ENCODE data around the gene CYP27C1.
"Not testable (repeated sequence)": the region's sequence is repeated elsewhere in the genome, so short reads cannot be mapped to it uniquely, and the experiment has no call there.

The CYP27C1 gene

DNA sequence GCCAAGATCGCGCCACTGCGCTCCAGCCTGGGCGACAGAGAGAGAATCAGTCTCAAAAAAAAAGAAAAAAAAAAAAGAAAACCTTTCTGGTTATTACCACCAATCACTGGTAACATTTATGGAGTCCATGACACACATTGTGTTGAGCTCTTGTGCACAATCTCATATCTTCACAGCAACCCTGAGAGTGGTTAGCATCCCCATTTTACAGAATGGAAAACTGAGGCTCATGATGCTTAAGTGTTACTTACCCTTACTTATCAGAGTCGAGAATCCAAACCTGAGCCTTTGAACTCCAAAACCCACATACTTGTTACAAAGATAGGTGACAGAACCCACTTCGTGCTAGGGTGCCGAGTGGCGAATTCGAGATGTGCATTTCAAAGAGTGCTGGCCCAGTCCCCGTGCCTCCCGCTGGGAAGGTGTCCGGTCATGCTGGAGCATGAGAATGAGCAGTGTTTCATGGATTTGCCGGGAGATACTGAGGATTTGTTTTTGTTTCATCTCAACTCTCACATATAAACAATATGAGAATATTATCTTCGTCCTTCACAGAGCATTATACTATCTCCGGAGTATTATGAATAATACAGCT lies 50.9 kb downstream of the CYP27C1 start:
- DNase-seq: no peak

DNA sequence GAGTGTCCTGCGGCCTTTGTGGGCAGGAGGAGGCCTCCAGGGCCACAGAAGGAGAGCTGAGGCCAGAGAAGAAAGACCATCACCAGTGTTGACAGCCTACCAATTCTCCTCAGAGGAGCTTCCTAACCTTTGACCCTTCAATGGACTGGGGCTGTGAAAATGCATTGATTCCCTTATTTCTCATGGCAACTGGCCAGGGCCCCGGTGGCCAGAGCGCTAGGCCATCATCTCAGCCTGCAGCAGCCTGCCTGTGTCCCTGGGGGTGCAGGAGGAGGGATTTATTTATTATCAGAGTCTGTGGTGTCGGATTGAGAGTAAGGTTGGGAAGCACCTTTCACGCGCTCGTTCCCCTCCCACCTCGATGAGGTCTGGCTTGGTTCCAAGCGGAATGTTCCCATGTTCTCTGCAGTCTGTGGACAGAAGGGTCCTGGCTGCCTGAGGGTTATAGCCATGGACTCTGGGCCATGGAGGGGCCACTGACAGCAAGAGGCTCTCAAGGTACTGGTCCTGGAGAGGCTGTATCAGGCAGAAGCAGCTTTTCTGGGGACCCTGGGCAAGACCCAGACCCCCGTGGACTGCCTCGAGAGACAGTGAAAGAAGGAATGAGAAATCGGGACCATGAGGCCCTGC lies 53.8 kb downstream of the CYP27C1 start:
- DNase-seq: no peak

DNA sequence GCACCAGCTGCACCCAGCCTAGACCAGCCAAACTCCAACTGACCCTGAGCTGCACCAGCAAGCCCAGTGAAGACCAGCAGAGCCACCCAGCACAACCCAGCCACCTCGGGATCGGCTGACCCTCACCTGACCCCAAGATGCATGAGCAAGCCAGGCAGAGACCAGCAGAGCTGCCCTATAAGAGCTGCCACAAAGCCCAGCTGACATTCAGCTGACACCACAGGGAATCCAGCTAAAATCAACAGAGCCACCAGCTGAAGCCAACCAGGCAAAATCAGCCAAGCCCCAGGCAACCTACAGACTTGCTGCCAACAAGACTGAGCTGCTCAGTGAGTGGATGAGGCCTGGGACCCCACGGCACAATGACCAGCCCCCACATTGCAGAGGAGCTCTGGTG lies 54.6 kb downstream of the CYP27C1 start:
- DNase-seq: no peak

DNA sequence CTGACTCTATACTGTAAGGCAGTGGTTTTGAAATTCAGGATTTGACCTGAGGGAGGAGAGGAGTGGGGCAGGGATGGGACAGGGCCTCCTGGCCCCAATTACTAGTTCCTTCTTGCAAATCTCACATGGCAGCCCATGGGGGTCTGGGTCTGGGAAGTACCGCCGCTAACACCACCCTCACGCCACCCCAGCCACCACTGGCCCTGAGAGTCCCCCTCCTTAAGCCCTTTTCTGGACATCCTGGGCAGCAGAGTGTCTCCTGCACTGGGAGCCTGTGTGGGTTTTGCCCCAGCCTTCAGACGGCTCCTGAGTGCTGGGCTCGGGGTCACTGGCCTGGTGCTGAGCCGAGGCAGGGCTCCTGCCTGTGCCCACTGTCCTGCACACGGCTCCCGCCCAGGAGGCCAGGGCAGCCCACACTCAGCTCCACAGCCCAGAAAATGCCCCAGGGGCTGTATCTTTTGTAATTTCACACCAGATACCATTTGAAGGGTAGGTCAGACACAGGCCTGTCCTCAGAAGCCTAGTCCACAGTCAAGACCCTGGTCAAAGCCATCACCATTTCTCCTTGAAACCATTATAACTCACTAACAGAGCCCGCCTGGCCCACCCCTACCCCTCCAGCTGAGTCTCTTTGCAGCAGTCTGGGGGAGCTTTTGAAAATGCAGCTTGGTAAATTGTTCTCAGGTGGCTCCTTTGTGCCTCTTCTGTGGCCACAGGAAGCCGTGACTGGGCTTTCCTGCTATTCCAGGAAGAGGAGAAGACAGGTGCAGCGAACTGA lies 55.1 kb downstream of the CYP27C1 start:
- no peak for DNase-seq

DNA sequence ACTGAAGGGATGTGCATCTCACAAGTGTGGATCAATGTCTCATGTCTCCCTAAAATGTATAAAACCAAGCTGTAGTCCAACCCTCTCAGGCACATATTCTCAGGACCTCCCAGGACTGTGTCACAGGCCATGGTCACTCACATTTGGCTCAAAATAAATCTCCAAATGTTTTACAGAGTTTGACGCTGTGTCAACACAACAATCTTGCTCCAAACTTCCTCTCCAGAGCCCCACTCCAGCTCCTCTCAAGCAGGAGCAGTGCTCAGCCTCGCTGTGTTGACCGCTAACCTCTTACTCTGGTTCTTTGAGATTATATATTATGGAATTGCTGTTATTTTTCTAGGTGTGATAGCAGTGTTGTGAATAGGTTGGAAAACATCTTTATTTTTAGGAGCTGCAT lies 56.2 kb downstream of the CYP27C1 start:
- no peak for DNase-seq

DNA sequence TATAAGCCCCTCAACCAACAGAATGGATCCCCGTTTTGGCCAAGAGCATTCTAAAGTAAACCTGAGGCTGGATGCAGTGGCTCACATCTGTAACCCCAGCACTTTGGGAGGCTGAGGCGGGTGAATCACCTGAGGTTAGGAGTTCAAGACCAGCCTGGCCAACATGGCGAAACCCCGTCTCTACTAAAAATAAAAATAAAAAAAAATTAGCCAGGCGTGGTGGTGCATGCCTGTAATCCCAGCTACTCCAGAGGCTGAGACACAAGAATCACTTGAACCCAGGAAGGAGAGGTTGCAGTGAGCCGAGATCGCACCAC lies 57.1 kb downstream of the CYP27C1 start:
- not testable (repeated sequence) for DNase-seq

DNA sequence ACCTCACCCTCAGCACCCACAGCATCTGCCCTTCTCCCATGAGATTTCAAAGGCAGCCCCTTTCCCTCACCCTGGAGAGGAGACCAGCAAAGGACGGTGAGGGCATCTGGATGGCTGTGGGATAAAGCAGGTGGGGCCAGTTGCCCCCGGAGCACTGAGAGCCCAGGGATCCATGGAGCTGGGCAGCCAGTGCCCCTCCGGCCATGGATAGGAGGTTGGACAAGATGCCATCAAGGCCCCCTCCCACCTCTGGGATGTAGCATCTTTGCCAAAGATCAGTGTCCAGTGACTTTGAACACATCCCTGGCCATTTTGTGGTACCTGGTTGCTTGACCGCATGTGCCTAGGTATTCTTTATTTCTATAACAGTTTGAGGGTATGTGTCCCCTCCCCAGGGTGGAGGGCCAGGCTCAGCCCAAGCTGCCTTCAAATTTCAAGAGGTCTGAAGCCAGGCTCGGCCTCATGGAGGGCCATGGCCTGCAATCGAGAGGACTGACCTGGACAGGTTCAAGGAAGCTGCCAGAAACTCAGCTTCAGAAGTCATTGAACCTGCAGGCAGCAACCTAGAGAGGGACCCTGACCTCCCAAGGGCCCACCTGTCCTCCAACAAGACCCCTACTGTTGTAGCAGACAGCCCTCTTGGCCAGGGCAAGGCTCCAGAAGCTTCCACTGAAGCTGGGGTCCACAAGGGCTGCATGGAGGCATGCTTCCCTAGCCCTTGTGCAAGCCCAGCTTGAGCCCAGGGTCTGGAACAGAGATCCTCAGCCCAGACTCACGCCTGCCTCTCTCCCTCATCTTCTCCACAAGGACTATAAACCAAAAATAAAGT lies 57.6 kb downstream of the CYP27C1 start:
- no peak for DNase-seq

DNA sequence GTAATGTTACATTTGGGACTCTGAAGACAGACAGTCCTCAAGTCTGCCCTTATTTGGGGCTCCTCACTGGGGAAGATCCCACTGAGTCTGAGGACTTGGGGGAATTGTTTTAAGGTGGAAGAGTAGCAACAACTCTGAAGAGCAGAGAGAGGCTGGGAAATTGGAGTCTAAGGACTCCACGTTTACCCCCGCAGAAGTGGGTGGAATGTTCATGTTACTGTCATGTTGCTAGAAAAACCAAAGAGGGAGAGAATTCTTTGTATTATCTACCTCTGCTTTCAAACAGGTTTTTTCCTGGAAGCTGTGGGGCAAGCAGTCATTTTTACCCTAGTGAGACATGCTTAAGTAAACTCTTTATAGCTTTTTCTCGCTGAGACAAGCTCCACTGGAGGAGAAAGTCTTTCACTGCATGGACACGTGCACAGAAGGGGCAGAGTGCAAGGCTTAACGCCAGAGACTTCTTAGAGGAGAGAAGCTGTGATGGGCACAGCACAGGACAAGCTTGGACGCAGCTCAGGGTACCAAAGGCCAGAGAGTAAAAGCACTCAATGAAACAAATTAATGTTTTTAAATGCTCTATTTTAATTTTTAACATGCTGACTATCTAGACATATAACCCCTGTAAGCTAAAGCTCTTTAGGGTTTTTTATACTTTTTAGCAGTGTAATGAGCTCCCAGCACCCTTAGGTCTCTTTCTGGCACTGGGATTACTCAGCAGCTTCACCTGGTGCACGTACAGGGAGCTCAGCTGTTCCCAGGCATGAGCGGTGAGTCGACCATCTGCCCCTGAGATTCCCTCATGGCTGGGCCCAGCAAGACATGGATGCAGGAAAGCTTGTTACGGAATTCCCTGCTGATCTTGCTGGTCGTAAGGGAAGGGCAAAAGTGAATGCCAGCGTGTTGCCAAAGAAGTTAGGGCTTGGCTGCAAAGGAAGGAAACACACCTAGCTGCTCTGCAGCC lies 58.6 kb downstream of the CYP27C1 start:
- DNase-seq: peak; percentile 56

DNA sequence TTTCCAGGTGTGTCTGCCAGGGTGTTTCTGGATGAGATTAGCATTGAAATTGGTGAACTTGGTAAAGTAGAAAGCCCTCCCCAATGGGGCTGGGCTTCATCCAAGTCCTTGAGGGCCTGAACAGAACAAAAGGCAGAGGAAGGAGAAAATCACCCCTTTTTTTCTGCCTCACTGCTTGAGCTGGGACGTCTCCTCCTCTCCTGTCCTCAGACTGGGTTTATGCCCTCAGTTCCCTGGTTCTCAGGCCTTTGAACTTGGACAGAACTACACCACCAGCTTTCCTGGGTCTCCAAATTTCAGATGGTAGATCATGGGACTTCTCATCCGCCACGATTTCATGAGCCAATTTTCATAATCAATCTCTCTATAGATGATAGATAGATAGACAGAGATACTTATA lies 59.4 kb downstream of the CYP27C1 start:
- DNase-seq: no peak

DNA sequence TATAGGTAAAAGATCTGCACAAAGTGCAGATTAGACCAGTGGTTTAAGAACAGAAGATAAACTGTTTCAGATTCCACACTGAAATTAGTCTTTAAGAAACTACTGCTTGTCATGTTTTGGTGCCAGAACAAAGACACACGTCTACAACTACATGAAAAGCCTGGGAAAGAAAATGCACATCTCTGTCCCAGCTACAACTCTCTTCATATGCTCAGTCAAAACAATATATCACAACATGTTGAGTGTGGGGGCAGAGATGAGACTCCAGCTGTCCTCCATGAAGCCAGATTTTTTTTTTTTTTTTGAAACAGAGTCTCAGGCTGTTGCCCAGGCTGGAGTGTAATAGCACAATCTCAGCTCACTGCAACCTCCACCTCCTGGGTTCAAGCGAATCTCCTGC lies 60.6 kb downstream of the CYP27C1 start:
- no peak for DNase-seq

DNA sequence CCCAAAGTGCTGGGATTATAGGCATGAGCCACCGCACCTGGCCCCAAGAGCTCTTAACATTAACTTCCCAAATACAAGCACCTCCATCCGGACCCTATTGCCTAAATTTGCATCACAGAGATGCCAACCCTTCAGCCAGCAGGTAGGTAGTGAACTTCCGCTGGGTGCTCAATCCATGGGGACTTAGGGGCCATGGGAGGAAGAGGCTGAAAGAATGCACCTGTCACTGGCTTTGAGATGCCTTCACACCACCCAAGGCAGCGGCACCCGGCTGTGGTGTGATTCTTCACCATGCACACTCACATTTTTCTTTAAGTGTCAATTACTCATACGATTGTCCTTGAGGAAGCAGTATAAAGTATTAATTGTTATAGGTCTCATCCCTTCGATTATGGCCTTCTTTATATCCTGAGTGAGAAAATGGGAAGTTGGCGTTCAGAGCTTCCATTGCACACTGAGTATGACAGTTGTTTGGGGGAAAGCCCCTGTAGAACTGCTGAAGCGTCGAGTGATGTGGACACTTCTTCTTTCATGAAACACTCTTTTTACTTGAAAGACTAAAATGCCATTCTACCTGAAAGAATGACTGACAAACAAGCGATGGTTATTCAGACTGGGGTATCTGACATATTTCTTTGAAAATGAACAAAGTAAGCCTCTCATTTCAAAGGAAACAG lies 61.3 kb downstream of the CYP27C1 start:
- DNase-seq: no peak

DNA sequence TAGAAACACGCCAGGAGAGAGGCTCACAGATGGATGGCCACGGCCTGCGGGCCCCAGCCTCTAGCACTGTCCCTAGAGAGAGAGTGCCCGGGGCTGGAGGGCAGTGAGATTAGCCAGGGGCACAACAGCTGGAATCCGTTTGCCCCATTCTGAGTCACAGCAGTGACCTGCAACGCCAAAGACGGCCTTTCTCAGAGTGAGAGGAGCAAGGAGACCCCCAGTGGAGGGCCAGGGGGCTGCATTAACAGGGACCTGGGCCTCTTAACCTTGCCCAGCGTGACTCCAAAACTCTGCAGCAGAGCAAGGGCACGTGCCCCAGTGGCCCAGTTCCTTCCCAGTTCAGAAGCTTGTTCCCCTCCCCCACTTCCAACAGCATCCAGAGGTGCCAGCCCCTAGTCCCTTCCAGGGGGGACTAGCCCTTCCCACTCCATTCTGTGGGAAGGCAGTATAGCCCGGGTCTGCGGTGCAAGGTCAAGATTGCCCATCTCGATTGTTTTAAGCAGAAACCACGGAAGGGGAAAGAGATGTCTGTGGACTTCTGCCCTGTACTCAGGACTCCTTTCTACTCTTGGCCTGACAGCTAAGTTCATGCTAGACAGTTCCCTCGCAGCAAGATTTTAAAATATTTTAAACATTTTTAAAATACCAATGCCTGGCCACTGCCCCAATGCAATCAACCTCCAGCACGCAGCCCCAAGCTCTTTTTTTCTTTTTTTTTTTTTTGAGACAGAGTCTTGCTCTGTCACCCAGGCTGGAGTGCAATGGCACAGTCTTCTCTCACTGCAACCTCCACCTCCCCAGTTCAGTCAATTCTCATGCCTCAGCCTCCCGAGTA lies 62.2 kb downstream of the CYP27C1 start:
- DNase-seq: no peak

DNA sequence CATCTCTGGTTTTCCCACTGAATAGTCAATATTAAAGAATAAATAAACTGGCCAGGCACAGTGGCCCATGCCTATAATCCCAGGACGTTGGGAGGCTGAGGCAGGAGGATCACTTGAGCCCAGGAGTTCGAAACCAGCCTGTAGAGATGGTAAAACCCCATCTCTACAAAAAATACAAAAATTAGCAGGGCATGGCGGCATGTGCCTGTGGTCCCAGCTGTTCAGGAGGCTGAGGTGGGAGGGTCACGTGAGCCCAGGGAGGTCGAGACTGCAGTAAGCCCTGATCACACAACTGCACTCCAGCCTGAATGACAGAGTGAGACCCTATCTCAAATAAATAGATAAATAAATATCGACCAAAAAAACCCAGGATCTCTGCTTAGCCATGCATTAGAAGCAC lies 63.0 kb downstream of the CYP27C1 start:
- DNase-seq: no peak

DNA sequence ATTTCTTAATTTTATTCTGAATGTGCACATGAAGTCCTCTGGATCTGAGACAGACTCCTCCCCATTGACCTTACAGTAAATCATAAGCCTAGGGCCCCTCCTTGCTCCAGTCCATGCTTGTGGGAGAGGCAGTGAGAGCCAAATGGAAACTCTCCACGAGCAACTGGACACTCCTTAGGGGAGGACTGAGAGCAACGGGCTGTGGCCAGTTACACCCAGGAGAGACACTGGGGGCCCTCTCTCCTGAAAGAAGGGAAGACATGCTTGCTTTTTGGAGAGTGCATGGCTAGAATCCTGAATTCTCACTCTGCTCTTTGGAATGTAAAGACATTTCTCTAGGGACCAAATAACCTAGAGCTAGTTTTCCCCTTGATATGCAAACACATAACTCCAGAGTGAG lies 64.2 kb downstream of the CYP27C1 start:
- no peak for DNase-seq

DNA sequence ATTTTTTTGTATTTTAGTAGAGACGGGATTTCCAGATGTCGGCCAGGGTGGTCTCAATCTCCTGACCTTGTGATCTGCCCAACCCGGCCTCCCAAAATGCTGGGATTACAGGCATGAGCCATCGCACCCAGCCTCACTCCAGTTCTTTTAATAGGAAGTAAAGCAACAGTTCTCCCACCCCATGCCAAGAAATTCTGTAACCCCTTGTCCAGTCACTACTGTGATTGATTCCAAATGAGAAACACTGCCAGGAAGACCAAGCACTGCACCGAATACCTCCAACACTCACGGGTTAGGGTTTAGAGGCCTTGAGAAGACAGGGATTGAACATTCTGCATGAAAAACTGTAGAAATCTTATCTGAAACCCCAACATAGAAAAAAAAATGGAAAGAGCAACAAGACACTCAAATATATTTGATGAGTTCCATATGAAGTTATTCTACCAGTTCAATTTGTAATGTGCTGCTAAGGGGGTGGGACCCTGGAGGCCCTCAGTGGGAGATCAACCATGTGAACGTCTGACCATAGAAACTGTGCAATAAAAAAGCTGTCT lies 65.0 kb downstream of the CYP27C1 start:
- DNase-seq: no peak

DNA sequence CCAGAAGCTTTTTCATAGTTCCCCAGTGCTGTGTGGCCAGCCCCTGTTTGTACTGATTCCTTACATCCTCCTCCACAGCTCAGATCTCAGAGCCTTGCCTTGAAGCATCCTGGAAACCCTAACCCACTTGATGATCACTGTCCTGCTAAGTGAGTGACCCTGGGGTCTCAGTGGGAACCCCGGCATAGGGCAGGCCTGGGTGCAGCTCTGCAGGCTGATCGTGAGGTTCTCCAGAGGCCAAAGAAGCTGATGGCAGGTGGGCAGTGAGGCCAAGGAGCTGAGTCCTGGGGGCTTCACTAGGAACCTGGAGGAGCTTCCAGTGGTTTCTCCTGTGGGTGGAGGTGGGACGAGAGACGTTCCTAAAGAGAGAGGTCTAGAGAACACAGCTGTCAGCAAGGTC lies 65.7 kb downstream of the CYP27C1 start:
- DNase-seq: no peak

DNA sequence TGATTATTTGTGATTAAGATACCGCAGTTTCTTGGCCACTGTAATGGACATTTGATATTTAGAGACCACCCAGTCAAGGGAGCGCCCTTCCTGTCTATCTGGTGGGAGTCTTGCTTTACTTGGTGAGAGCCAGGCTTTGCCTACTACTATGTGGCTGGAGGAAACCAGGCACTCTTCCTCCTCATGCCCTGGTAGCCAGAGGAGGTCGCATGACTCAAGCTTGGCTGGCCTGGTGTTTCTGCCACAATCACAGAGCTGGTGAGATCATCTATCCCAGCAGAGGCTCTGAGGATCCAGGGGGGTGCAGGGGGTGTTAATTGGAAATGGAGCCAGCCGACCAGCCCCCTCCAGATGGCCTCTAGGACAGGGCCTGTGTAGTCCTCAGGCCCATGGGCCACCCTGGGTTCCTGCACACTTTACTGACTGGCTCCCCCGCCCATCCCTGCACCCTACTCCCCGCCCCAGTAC lies 66.4 kb downstream of the CYP27C1 start:
- peak; percentile 76 for DNase-seq

DNA sequence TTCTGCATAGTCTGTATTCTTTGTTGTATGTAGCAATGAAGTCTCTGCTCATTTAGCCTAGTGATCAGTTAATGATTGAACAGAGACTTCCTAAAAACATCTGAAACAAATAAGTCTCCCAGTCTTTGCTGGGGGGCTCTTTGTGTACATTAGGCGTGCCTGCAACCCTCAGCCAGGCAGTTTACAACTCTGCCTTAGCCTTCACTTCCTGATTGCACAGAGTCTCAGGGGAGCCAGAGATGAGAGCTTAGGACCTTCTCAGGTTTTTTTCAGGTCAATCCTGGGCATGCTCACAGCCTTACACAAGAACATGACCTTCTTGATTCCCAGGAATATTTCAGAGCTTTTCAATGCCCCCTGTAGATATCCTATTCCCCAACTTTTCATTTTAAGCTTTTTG lies 69.1 kb downstream of the CYP27C1 start:
- DNase-seq: no peak

DNA sequence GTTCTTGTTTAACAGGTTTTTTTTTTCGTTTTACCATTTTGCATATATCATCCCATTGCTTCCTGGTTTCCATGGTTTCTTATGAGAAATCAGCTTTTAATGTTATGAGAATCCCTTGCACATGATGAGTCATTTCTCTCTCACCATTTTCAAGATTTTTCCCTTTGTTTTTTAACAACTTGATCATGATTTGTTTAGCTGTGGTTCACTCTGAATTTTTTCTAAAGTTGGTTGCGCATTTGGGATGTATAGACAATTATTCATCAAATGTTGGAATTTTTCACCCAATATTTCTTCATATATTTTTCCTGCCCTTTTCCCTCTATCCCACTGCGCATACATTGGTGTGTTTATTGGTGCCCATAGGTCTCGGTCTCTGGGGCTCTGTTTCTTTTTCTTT lies 70.7 kb downstream of the CYP27C1 start:
- DNase-seq: peak; percentile 31

DNA sequence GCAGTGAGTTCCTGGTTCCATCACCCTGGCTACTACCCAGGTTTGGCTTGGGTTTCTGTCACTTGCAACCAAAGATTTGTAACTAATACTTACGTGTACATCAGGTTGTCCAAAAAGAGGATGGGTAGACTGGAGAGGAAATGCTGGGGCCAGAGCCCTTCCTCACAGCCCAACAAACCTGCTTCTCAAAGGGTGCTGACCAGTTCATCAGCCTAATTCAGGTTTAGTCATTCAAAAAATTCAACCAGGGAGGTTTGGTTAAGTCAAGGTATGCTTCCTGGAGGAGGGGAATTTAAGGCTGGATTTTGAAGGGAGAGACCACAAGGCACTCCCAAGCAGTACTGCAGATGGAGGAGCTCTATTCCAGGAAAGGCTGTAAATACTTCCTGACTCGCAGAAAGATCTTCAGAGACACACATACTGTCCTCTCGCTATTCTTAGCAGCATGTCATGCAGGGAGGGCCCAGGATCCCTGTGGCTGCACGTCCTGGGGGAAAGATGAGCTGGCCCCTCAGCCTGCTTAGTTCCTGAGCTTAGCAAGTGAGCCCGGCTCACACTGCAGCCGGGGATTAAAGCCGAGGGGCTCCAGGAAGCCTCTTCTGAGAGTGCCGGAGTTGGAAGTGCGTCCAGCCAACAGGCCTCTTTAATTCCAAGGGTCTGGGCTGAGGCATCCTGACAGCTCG lies 73.1 kb downstream of the CYP27C1 start:
- DNase-seq: no peak

Measured in kidney glomerular epithelial cell (primary cell).